ENCODE data around the gene NSD2.

The NSD2 gene

DNA sequence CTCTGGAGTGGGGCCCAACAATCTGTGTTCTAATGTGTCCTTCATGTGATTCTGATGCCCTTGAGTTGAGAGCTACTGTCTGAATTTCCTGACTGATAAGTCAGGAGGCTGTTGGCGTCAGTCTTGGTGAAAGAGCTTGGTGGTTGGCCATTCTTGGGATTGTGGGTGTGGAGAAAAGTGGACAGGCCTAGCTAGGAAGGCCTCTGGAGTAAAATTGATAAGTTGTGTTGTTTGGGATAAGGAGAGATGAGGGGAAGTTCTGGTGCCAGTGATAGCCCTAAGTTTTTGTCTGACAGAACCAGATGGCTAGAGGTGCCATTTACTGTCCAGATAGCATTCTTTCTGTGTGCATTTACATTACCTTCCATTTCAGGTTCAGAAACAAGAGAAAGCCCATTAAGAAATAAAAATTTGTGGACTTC is 11.7 kb downstream of the NSD2 start:
- no peak overlapping the region for H3K4me3 ChIP-seq (ENCODE audit: low read depth, low read length)
- H3K27me3 ChIP-seq (ENCODE audit: control insufficient read depth, insufficient read depth, low read length): no peaks in the 10 kb centered on the region
- no peaks in the 10 kb centered on the region for H3K9me3 ChIP-seq (ENCODE audit: control insufficient read depth, insufficient read depth, low read depth, low read length)
- no peak overlapping the region for H3K27ac ChIP-seq (ENCODE audit: low read depth, low read length)
- no peaks in the 10 kb centered on the region for H3K36me3 ChIP-seq (ENCODE audit: control insufficient read depth, insufficient read depth, low read length)
- H3K9ac ChIP-seq (ENCODE audit: low read length): no peak overlapping the region
- H3K4me1 ChIP-seq (ENCODE audit: control insufficient read depth, insufficient read depth, low read length): no peaks in the 10 kb centered on the region

GRCh38 chr4:1883583-1883982 is 12.4 kb downstream of the NSD2 start:
- H3K9ac ChIP-seq (ENCODE audit: low read length): no peak overlapping the region
- no peak overlapping the region for H3K4me3 ChIP-seq (ENCODE audit: low read depth, low read length)
- H3K27me3 ChIP-seq (ENCODE audit: control insufficient read depth, insufficient read depth, low read length): no peaks in the 10 kb centered on the region
- no peaks in the 10 kb centered on the region for H3K36me3 ChIP-seq (ENCODE audit: control insufficient read depth, insufficient read depth, low read length)
- no peak overlapping the region for H3K27ac ChIP-seq (ENCODE audit: low read depth, low read length)
- no peaks in the 10 kb centered on the region for H3K9me3 ChIP-seq (ENCODE audit: control insufficient read depth, insufficient read depth, low read depth, low read length)
- H3K4me1 ChIP-seq (ENCODE audit: control insufficient read depth, insufficient read depth, low read length): no peaks in the 10 kb centered on the region

DNA sequence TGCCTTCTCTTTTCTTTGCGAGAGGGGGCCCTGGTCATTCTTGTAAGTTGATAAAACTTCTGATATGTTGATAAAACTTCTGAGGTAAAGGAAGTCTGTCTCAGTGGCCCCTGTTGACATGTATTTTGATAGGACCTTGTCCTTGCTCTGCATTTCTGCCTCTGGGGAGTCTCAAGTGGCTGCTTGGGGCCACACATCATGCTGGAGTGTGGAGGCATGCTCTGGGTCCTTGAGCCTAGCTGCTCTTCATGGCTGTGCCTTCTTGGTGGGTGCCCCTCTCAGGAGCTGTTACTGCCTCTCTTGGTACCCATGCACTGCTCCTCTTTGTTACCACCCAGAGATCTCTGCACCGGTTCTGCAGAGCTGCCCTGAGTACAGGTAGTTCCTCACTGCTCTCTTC is 14.2 kb downstream of the NSD2 start:
- Histone ChIP-seq H3K27ac (ENCODE audit: low read depth, low read length) (no peak overlapping the region), H3K4me3 (ENCODE audit: low read depth, low read length) (no peak overlapping the region), H3K9ac (ENCODE audit: low read length) (no peak overlapping the region), H3K36me3 (ENCODE audit: control insufficient read depth, insufficient read depth, low read length) (no peaks in the 10 kb centered on the region), H3K27me3 (ENCODE audit: control insufficient read depth, insufficient read depth, low read length) (no peaks in the 10 kb centered on the region), H3K4me1 (ENCODE audit: control insufficient read depth, insufficient read depth, low read length) (no peaks in the 10 kb centered on the region), H3K9me3 (ENCODE audit: control insufficient read depth, insufficient read depth, low read depth, low read length) (no peaks in the 10 kb centered on the region)

- H3K4me1 ChIP-seq (ENCODE audit: control insufficient read depth, insufficient read depth, low read length): no peaks in the 10 kb centered on the region
These were observed 15.9 kb downstream of the NSD2 start for GRCh38 chr4:1887052-1887451.

DNA sequence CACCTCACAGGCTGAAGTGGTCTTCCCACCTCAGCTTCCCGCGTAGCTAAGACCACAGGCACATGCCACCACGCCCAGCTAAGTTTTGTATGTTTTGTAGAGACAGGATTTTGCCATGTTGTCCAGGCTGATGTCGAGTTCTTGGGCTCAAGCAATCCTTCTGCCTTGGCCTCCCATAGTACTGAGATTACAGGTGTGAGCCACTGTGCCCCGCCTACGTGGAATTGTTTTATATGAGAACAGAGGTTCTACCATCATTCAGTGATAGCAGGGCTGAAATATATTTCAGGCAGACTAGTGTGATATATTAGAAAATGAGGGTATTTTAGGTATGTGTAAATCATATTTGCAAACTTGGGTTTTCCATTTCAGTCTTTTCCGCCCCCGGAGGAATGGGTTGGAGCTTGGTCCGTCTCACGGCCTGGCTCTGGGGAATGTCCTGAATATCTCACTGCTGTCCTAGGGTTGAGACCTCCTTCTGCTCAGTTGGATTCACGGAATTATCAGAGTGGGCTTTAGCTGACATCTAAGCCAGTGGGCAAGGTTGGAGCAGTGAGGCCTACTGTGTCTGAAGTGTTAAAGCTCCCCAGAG is 19.9 kb downstream of the NSD2 start:
- H3K4me1 ChIP-seq (ENCODE audit: control insufficient read depth, insufficient read depth, low read length): no peaks in the 10 kb centered on the region
- no peaks in the 10 kb centered on the region for H3K27me3 ChIP-seq (ENCODE audit: control insufficient read depth, insufficient read depth, low read length)
- no peak overlapping the region for H3K9ac ChIP-seq (ENCODE audit: low read length)
- no peak overlapping the region for H3K27ac ChIP-seq (ENCODE audit: low read depth, low read length)
- H3K4me3 ChIP-seq (ENCODE audit: low read depth, low read length): no peak overlapping the region
- peaks cover 4% of the 10 kb centered on the region for H3K36me3 ChIP-seq (ENCODE audit: control insufficient read depth, insufficient read depth, low read length)
- H3K9me3 ChIP-seq (ENCODE audit: control insufficient read depth, insufficient read depth, low read depth, low read length): no peaks in the 10 kb centered on the region

More at GRCh38 chr4:1887052-1887451, 15.9 kb downstream of the NSD2 start:
- H3K9me3 ChIP-seq (ENCODE audit: control insufficient read depth, insufficient read depth, low read depth, low read length): no peaks in the 10 kb centered on the region
- no peak overlapping the region for H3K27ac ChIP-seq (ENCODE audit: low read depth, low read length)
- no peaks in the 10 kb centered on the region for H3K27me3 ChIP-seq (ENCODE audit: control insufficient read depth, insufficient read depth, low read length)
- no peak overlapping the region for H3K4me3 ChIP-seq (ENCODE audit: low read depth, low read length)
- H3K9ac ChIP-seq (ENCODE audit: low read length): no peak overlapping the region
- no peaks in the 10 kb centered on the region; the same call in 1 of the 2 replicates for H3K36me3 ChIP-seq (ENCODE audit: control insufficient read depth, insufficient read depth, low read length)

DNA sequence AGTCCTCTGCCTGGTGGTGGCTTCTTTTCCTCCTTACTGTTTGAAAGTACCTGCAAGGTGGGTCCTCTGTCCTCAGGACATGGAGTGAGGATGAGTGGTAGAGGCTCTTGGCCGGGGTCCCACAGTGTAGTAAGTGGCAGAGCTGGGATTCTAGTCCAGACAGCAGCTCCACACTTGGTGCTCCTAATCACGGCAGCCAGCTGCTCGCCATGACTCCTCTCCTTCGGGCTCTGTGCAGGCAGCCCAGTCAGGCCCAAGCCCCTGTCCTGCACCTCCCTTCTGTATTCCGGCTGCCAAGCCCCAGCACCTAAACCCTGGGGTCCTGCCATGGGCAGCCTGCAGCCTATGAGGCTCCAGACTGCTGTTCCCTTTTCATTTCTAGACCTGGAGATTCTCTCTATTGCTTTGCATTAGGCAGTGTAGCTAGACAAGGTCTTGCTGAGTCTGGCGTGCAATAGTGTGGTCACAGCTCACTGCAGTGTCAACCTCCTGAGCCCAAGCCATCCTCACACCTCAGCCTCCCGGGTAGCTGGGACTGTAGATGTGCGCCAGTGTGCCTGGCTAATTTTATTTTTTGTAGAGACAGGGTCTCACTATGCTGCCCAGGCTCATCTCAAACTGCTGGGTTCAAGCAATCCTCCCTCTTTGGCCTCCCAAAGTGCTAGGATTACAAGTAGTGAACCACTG is 24.9 kb downstream of the NSD2 start:
- Histone ChIP-seq H3K4me1 (ENCODE audit: control insufficient read depth, insufficient read depth, low read length) (no peaks in the 10 kb centered on the region; the same call in 1 of the 2 replicates), H3K9me3 (ENCODE audit: control insufficient read depth, insufficient read depth, low read depth, low read length) (no peaks in the 10 kb centered on the region), H3K4me3 (ENCODE audit: low read depth, low read length) (no peak overlapping the region), H3K27ac (ENCODE audit: low read depth, low read length) (no peak overlapping the region), H3K27me3 (ENCODE audit: control insufficient read depth, insufficient read depth, low read length) (no peaks in the 10 kb centered on the region), H3K36me3 (ENCODE audit: control insufficient read depth, insufficient read depth, low read length) (peaks cover 12% of the 10 kb centered on the region), H3K9ac (ENCODE audit: low read length) (no peak overlapping the region)

DNA sequence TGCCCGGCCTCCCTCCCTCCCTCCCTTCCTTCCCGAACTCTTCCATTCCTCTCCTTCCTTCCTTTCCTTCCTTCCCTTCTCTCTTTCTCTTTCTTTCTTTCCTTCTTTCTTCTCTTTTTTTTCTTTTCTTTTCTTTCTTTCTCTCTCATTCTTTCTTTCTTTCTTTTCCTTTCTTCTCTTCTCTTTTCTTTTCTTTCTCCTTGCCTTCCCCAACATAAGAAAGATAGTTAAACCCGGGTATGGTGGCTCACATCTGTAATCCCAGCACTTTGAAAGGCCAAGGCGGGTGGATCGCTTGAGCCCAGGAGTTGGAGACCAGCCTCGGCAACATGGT is 25.4 kb downstream of the NSD2 start:
- no peaks in the 10 kb centered on the region for H3K27me3 ChIP-seq (ENCODE audit: control insufficient read depth, insufficient read depth, low read length)
- H3K36me3 ChIP-seq (ENCODE audit: control insufficient read depth, insufficient read depth, low read length): peaks cover 17% of the 10 kb centered on the region
- no peak overlapping the region for H3K9ac ChIP-seq (ENCODE audit: low read length)
- H3K27ac ChIP-seq (ENCODE audit: low read depth, low read length): no peak overlapping the region
- H3K4me1 ChIP-seq (ENCODE audit: control insufficient read depth, insufficient read depth, low read length): no peaks in the 10 kb centered on the region; the same call in 1 of the 2 replicates
- no peaks in the 10 kb centered on the region for H3K9me3 ChIP-seq (ENCODE audit: control insufficient read depth, insufficient read depth, low read depth, low read length)
- H3K4me3 ChIP-seq (ENCODE audit: low read depth, low read length): no peak overlapping the region

- H3K27ac ChIP-seq (ENCODE audit: low read depth, low read length): no peak overlapping the region
- H3K36me3 ChIP-seq (ENCODE audit: control insufficient read depth, insufficient read depth, low read length): peaks cover 29% of the 10 kb centered on the region
- H3K4me1 ChIP-seq (ENCODE audit: control insufficient read depth, insufficient read depth, low read length): no peaks in the 10 kb centered on the region; the same call in 1 of the 2 replicates
- no peaks in the 10 kb centered on the region for H3K9me3 ChIP-seq (ENCODE audit: control insufficient read depth, insufficient read depth, low read depth, low read length)
- no peak overlapping the region for H3K9ac ChIP-seq (ENCODE audit: low read length)
- H3K27me3 ChIP-seq (ENCODE audit: control insufficient read depth, insufficient read depth, low read length): no peaks in the 10 kb centered on the region
- H3K4me3 ChIP-seq (ENCODE audit: low read depth, low read length): no peak overlapping the region
These were observed 26.8 kb downstream of the NSD2 start for GRCh38 chr4:1898007-1898406.

DNA sequence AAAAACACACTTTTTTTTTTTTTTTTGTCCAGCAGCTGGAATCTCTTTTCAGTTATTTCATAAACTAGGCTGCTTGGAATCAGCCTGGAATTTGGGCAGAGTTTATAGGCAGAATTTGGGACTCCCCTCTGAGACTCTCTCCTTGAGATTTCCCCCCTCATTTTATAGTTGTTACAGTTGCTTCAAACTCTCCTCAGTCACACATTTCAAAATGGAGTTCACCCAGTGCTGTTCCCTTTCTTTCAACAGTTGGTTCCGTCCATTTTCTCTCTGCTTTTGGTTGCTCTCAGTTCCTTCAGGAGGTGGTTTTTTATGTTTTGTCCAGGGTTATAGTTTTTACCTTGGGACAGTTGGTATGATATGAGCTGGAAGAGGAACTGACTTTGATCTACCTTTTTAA is 27.5 kb downstream of the NSD2 start:
- H3K4me3 ChIP-seq (ENCODE audit: low read depth, low read length): no peak overlapping the region
- H3K27me3 ChIP-seq (ENCODE audit: control insufficient read depth, insufficient read depth, low read length): no peaks in the 10 kb centered on the region
- no peak overlapping the region for H3K9ac ChIP-seq (ENCODE audit: low read length)
- peaks cover 32% of the 10 kb centered on the region for H3K36me3 ChIP-seq (ENCODE audit: control insufficient read depth, insufficient read depth, low read length)
- no peak overlapping the region for H3K27ac ChIP-seq (ENCODE audit: low read depth, low read length)
- no peaks in the 10 kb centered on the region; the same call in 1 of the 2 replicates for H3K4me1 ChIP-seq (ENCODE audit: control insufficient read depth, insufficient read depth, low read length)
- H3K9me3 ChIP-seq (ENCODE audit: control insufficient read depth, insufficient read depth, low read depth, low read length): no peaks in the 10 kb centered on the region

- Histone ChIP-seq H3K9ac (ENCODE audit: low read length) (no peak overlapping the region), H3K27ac (ENCODE audit: low read depth, low read length) (no peak overlapping the region), H3K27me3 (ENCODE audit: control insufficient read depth, insufficient read depth, low read length) (no peaks in the 10 kb centered on the region), H3K4me3 (ENCODE audit: low read depth, low read length) (no peak overlapping the region), H3K4me1 (ENCODE audit: control insufficient read depth, insufficient read depth, low read length) (no peaks in the 10 kb centered on the region; the same call in 1 of the 2 replicates), H3K9me3 (ENCODE audit: control insufficient read depth, insufficient read depth, low read depth, low read length) (no peaks in the 10 kb centered on the region), H3K36me3 (ENCODE audit: control insufficient read depth, insufficient read depth, low read length) (peaks cover 36% of the 10 kb centered on the region)
These were observed 28.2 kb downstream of the NSD2 start for GRCh38 chr4:1899149-1900086.

- no peaks in the 10 kb centered on the region for H3K27me3 ChIP-seq (ENCODE audit: control insufficient read depth, insufficient read depth, low read length)
- no peak overlapping the region for H3K27ac ChIP-seq (ENCODE audit: low read depth, low read length)
- H3K36me3 ChIP-seq (ENCODE audit: control insufficient read depth, insufficient read depth, low read length): peaks cover 43% of the 10 kb centered on the region
- H3K9ac ChIP-seq (ENCODE audit: low read length): no peak overlapping the region
- no peak overlapping the region for H3K4me3 ChIP-seq (ENCODE audit: low read depth, low read length)
- H3K4me1 ChIP-seq (ENCODE audit: control insufficient read depth, insufficient read depth, low read length): no peaks in the 10 kb centered on the region; the same call in 1 of the 2 replicates
- no peaks in the 10 kb centered on the region for H3K9me3 ChIP-seq (ENCODE audit: control insufficient read depth, insufficient read depth, low read depth, low read length)
These were observed 28.9 kb downstream of the NSD2 start for GRCh38 chr4:1900087-1900433.

All from HUES6 (cell line).